Measurements from ENCODE around the gene PHAX. TPM values are rescaled to one million over a fixed set of nuclear protein-coding genes. Genes with fewer than 3 reads are reported as not detected.

PHAX gene
- polyA plus RNA-seq, 1 donor (not counting 4 experiments of a cell fraction or from before 2014, with no cell fraction given), result 63.0 TPM

DNA sequence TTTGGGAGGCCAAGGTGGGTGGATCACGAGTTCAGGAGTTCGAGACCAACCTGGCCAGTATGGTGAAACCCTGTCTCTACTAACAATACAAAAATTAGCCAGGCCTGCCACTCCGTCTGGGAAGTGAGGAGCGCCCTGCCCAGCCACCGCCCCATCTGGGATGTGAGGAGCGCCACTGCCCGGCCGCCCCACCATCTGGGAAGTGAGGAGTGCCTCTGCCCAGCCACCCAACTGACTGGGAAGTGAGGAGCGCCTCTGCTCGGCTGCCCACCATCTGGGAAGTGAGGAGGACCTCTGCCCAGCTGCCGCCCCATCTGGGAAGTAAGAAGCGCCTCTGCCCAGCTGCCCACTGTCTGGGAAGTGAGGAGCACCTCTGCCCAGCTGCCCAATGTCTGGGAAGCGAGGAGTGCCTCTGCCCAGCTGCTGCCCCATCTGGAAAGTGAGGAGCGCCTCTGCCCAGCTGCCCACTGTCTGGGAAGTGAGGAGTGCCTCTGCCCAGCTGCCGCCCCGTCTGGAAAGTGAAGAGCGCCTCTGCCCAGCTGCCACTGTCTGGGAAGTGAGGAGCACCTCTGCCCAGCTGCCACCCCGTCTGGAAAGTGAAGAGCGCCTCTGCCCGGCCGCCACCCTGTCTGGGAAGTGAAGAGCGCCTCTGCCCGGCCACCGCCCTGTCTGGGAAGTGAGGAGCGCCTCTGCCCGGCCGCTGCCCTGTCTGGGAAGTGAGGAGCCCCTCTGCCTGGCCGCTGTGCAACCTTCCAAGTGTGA lies 11.0 kb upstream of the PHAX start:
- Histone ChIP-seq H3K4me3 (ENCODE audit: control insufficient read depth in 2 of 3, extremely low read depth in 1 of 3, insufficient read depth in 2 of 3, low read depth in 1 of 3, low read length in 3 of 3) (no peak overlapping the region), H3K9me3 (ENCODE audit: control insufficient read depth, low read depth, low read length) (no peaks in the 10 kb centered on the region), H3K36me3 (ENCODE audit: control insufficient read depth in 2 of 2, extremely low read depth in 1 of 2, insufficient read depth in 2 of 2, low read length in 2 of 2) (peaks cover 14 to 16% of the 10 kb centered on the region in 2 experiments), H3K27me3 (ENCODE audit: control insufficient read depth, extremely low read depth, insufficient read depth, low read length) (no peaks in the 10 kb centered on the region), H3K27ac (ENCODE audit: control insufficient read depth, insufficient read depth, low read length) (no peak overlapping the region), H4K20me1 (ENCODE audit: control insufficient read depth, extremely low read depth, insufficient read depth, low read length) (no peaks in the 10 kb centered on the region), H3K9me1 (ENCODE audit: control insufficient read depth, extremely low read depth, insufficient read depth, low read length) (no peaks in the 10 kb centered on the region), H3K4me2 (ENCODE audit: control insufficient read depth, extremely low read depth, insufficient read depth, low read depth, low read length) (no peak overlapping the region), H3K79me2 (ENCODE audit: control insufficient read depth, insufficient read depth, low read length) (peaks cover 34% of the 10 kb centered on the region), H2AFZ (ENCODE audit: control insufficient read depth, low read length) (no peak overlapping the region), H3K4me1 (ENCODE audit: control insufficient read depth, extremely low read depth, insufficient read depth, low read length) (peaks cover 12% of the 10 kb centered on the region), H3K9ac (ENCODE audit: control insufficient read depth, extremely low read depth, insufficient read depth, low read length) (no peak overlapping the region)
- dilution Hi-C loops (cut with MboI; ENCODE audit: extremely low pct_ligation_motif_present, low sequenced_read_pairs), result no loop called here
- FAIRE-seq, result no peak
- TF ChIP-seq EZH2 (IDR thresholded peaks at IDR 0.05; ENCODE audit: low read length), result no peak
- TF ChIP-seq, protein P1, sequence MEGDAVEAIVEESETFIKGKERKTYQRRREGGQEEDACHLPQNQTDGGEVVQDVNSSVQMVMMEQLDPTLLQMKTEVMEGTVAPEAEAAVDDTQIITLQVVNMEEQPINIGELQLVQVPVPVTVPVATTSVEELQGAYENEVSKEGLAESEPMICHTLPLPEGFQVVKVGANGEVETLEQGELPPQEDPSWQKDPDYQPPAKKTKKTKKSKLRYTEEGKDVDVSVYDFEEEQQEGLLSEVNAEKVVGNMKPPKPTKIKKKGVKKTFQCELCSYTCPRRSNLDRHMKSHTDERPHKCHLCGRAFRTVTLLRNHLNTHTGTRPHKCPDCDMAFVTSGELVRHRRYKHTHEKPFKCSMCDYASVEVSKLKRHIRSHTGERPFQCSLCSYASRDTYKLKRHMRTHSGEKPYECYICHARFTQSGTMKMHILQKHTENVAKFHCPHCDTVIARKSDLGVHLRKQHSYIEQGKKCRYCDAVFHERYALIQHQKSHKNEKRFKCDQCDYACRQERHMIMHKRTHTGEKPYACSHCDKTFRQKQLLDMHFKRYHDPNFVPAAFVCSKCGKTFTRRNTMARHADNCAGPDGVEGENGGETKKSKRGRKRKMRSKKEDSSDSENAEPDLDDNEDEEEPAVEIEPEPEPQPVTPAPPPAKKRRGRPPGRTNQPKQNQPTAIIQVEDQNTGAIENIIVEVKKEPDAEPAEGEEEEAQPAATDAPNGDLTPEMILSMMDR (optimal IDR thresholded peaks at IDR 0.05 in 1 of 3, IDR thresholded peaks at IDR 0.05 in 1 of 3, conservative IDR thresholded peaks at IDR 0.05 in 1 of 3; ENCODE audit: extremely low read depth in 1 of 3, insufficient read depth in 2 of 3, low read length in 3 of 3), result no peak
- no peak for DNase-seq (ENCODE audit: low read depth, low spot score)

DNA sequence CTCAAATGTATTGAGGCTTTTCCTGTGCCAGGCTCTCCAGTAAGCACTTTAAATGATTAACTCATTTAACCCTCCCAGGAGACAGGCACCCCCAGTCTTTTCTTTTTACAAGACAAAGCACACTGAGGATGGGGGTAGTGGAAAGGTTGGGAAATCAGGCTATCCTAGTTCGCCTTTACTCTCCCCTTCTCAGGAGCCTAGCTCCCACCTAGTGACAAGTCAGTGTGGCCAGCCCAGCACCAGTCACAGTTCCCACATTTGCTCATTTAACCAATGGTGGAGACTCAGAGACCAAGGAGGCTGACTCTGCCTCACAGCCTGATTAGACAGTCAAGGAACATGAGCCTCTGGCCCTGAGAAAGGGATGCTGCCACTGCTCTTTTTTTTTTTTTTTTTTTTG lies 9.2 kb upstream of the PHAX start:
- H3K27me3 ChIP-seq (ENCODE audit: control insufficient read depth, extremely low read depth, insufficient read depth, low read length), result no peaks in the 10 kb centered on the region
- no peak overlapping the region for H3K27ac ChIP-seq (ENCODE audit: control insufficient read depth, insufficient read depth, low read length)
- dilution Hi-C loops (cut with MboI; ENCODE audit: extremely low pct_ligation_motif_present, low sequenced_read_pairs), result no loop called here
- no peak for DNase-seq (ENCODE audit: low read depth, low spot score)
- H2AFZ ChIP-seq (ENCODE audit: control insufficient read depth, low read length), result no peak overlapping the region
- H3K79me2 ChIP-seq (ENCODE audit: control insufficient read depth, insufficient read depth, low read length), result peaks cover 32% of the 10 kb centered on the region
- peaks cover 9 to 13% of the 10 kb centered on the region in 2 experiments for H3K36me3 ChIP-seq (ENCODE audit: control insufficient read depth in 2 of 2, extremely low read depth in 1 of 2, insufficient read depth in 2 of 2, low read length in 2 of 2)
- H4K20me1 ChIP-seq (ENCODE audit: control insufficient read depth, extremely low read depth, insufficient read depth, low read length), result no peaks in the 10 kb centered on the region
- H3K4me3 ChIP-seq (ENCODE audit: control insufficient read depth in 2 of 3, extremely low read depth in 1 of 3, insufficient read depth in 2 of 3, low read depth in 1 of 3, low read length in 3 of 3), result no peak overlapping the region
- no peaks in the 10 kb centered on the region for H3K9me1 ChIP-seq (ENCODE audit: control insufficient read depth, extremely low read depth, insufficient read depth, low read length)
- no peak for TF ChIP-seq EZH2 (IDR thresholded peaks at IDR 0.05; ENCODE audit: low read length)
- TF ChIP-seq, protein P1 (optimal IDR thresholded peaks at IDR 0.05 in 1 of 3, IDR thresholded peaks at IDR 0.05 in 1 of 3, conservative IDR thresholded peaks at IDR 0.05 in 1 of 3; ENCODE audit: extremely low read depth in 1 of 3, insufficient read depth in 2 of 3, low read length in 3 of 3), result no peak
- peaks cover 14% of the 10 kb centered on the region for H3K4me1 ChIP-seq (ENCODE audit: control insufficient read depth, extremely low read depth, insufficient read depth, low read length)
- H3K9ac ChIP-seq (ENCODE audit: control insufficient read depth, extremely low read depth, insufficient read depth, low read length), result no peak overlapping the region
- no peak overlapping the region for H3K4me2 ChIP-seq (ENCODE audit: control insufficient read depth, extremely low read depth, insufficient read depth, low read depth, low read length)
- no peaks in the 10 kb centered on the region for H3K9me3 ChIP-seq (ENCODE audit: control insufficient read depth, low read depth, low read length)
- FAIRE-seq, result no peak
